Measurements from ENCODE around the gene NBEA.
"Not testable (repeated sequence)": the region's sequence is repeated elsewhere in the genome, so short reads cannot be mapped to it uniquely, and the experiment has no call there.

Gene NBEA

DNA sequence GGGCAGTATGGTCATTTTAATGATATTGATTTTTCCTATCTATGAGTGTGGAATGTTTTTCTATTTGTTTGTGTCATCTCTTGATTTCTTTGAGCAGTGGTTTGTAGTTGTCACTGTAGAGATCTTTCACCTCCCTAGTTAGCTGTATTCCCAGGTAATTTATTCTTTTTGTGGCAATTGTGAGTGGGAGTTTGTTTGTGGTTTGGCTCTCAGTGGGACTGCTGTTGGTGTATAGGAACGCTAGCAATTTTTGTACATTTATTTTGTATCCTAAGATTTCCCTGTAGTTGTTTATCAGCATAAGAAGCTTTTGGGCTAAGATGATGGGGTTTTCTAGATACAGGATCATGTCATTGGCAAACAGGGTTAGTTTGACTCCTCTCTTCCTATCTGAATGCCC lies 28.9 kb downstream of the NBEA start:
- no peak for DNase-seq (ENCODE audit: low read depth in 2 of 2)
- TF ChIP-seq, protein P1, sequence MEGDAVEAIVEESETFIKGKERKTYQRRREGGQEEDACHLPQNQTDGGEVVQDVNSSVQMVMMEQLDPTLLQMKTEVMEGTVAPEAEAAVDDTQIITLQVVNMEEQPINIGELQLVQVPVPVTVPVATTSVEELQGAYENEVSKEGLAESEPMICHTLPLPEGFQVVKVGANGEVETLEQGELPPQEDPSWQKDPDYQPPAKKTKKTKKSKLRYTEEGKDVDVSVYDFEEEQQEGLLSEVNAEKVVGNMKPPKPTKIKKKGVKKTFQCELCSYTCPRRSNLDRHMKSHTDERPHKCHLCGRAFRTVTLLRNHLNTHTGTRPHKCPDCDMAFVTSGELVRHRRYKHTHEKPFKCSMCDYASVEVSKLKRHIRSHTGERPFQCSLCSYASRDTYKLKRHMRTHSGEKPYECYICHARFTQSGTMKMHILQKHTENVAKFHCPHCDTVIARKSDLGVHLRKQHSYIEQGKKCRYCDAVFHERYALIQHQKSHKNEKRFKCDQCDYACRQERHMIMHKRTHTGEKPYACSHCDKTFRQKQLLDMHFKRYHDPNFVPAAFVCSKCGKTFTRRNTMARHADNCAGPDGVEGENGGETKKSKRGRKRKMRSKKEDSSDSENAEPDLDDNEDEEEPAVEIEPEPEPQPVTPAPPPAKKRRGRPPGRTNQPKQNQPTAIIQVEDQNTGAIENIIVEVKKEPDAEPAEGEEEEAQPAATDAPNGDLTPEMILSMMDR (IDR thresholded peaks at IDR 0.05; ENCODE audit: low read depth, low read length) = no peak
- no peak overlapping the region for H3K4me3 ChIP-seq (replicated peaks in 1 of 2; ENCODE audit: low read depth in 2 of 2, low read length in 2 of 2)

DNA sequence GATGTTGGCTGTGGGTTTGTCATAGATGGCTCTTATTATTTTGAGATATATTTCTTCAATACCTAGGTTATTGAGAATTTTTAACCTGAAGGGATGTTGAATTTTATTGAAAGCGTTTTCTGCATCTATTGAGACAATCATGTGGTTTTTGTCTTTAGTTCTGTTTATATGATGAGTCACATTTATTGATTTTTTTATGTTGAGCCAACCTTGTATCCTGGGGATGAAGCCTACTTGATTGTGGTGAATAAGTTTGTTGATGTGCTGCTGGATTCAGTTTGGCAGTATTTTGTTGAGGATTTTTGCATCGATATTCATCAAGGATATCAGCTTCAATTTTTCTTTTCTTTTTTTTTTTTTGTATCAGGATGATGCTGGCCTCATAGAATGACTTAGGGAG lies 29.4 kb downstream of the NBEA start:
- no peak overlapping the region for H3K4me3 ChIP-seq (replicated peaks in 1 of 2; ENCODE audit: low read depth in 2 of 2, low read length in 2 of 2)
- TF ChIP-seq, protein P1 (IDR thresholded peaks at IDR 0.05; ENCODE audit: low read depth, low read length) = no peak
- no peak for DNase-seq (ENCODE audit: low read depth in 2 of 2)

DNA sequence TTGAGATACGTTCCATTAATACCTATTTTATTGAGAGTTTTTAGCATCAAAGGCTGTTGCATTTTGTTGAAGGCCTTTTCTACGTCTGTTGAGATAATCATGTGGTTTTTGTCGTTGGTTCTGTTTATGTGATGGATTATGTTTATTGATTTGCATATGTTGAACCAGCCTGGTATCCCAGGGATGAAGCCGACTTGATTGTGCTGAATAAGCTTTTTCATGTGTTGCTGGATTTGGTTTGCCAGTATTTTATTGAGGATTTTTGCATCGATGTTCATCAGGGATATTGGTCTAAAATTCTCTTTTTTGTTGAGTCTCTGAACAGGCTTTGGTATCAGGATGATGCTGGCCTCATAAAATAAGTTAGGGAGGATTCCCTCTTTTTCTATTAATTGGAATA lies 43.1 kb downstream of the NBEA start:
- H3K4me3 ChIP-seq (replicated peaks in 1 of 2; ENCODE audit: low read depth in 2 of 2, low read length in 2 of 2); DNase-seq (ENCODE audit: low read depth in 2 of 2): not testable (repeated sequence)

DNA sequence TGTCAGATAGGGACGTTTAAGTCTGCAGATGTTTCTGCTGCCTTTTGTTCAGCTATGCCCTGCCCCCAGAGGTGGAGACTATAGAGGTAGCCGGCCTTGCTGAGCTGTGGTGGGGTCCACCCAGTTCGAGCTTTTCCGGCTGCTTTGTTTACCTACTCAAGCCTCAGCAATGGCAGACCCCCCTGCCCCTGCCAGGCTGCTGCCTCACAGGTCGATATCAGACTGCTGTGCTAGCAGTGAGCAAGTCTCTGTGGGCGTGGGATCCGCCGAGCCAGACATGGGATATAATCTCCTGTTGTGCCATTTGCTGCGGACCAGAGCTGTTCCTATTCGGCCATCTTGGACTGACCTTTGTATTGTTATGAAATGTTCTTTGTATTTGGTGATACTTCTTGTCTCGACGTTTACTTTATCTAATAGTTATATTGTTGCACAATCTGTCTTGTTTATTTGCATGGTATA lies 46.3 kb downstream of the NBEA start:
- no peak overlapping the region for H3K4me3 ChIP-seq (replicated peaks in 1 of 2; ENCODE audit: low read depth in 2 of 2, low read length in 2 of 2)
- TF ChIP-seq, protein P1 (IDR thresholded peaks at IDR 0.05; ENCODE audit: low read depth, low read length) = no peak
- DNase-seq (ENCODE audit: low read depth in 2 of 2) = no peak

DNA sequence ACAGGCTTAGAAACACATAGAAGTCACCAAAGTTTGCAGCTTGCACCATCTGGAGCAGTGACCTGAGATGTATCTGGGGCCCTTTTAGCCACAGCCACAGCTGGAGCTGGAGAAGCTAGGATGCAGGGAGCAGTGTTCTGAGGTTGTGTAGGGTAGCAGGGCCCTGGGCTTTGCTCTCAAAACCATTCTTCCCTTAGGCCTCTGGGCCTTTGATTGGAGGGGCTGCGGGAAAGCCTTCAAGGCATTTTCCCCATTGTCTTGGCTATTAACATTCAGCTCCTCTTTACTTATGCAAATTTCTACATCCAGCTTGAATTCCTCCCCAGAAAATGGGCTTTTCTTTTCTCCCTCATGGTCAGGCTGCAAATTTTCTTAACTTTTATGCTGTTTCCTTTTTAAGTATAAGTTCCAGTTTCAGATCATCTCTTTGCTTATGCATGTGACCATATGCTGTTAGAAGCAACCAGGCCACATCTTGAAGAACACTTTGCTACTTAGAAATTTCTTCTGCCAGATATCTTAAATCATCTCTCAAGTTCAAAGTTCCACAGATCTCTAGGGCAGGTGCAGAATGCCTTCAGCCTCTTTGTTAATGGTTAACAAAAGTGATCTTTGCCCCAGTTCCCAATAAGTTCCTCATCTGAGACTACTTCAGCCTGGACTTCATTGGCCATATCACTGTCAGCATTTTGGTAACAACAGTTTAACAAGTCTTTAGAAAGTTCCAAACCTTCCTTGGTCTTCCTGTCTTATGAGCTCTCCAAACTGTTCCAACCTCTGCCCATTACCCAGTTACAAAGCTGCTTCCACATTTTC lies 48.5 kb downstream of the NBEA start:
- TF ChIP-seq, protein P1 (IDR thresholded peaks at IDR 0.05; ENCODE audit: low read depth, low read length) = no peak
- H3K4me3 ChIP-seq (replicated peaks in 1 of 2; ENCODE audit: low read depth in 2 of 2, low read length in 2 of 2) = no peak overlapping the region
- no peak for DNase-seq (ENCODE audit: low read depth in 2 of 2)

DNA sequence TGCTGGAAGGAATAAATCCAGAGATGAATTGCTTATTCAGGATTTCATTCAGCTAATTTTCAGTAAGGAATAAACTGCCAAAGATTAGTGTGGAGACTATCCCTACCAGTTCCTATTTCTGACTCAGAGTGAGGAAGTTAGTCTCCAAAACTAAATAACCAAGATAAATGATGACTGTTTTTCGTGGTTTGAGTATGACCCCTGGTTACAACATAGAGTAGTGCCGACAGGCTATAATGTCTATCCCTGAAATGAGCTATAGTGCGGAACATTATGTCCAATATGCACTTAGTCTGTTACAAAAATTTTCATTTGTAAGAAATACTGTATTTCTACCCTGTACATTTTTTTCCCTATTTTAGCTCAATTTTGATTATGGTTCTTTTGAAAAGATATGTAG lies 51.4 kb downstream of the NBEA start:
- peak; percentile 1 to 8 for DNase-seq (ENCODE audit: low read depth in 2 of 2)
- TF ChIP-seq, protein P1 (IDR thresholded peaks at IDR 0.05; ENCODE audit: low read depth, low read length) = no peak

DNA sequence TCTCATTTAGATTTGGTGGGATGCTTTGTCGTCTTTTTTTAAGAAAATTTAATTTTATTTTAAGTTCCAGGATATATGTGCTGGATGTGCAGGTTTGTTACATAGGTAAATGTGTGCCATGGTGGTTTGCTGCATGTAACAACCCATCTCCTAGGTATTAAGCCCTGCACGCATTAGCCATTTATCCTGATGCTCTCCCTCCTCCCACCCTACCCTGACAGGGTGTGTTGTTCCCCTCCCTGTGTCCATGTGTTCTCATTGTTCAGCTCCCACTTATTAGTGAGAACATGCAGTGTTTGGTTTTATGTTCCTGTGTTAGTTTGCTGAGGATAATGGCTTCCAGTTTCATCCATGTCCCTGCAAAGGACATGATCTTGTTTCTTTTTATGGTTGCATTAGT lies 61.7 kb downstream of the NBEA start:
- not testable (repeated sequence) for DNase-seq (ENCODE audit: low read depth in 2 of 2); H3K4me3 ChIP-seq (replicated peaks in 1 of 2; ENCODE audit: low read depth in 2 of 2, low read length in 2 of 2)

More for the DNA sequence above, 51.4 kb downstream of the NBEA start:
- H3K4me3 ChIP-seq (replicated peaks in 1 of 2; ENCODE audit: low read depth in 2 of 2, low read length in 2 of 2) = no peak overlapping the region

DNA sequence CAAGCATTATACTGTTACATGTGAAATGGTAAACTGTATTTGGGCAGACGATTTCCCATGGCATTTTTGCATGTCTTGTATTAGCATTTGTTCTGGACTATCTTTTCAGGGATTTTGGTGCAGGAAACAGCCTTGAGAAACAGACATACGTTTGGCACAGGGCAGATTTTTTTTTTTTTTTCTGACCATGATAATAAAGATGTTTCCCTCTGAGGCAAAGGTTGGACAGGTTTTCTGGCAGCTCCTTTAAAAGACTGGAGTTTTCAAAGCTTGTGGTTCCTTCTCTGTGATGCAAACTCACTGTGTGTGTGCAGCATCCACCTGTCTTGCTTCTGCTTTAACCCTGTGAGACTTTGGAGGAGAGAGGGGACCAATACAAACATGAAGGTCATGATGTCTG lies 63.0 kb downstream of the NBEA start:
- TF ChIP-seq, protein P1 (IDR thresholded peaks at IDR 0.05; ENCODE audit: low read depth, low read length) = no peak
- DNase-seq (ENCODE audit: low read depth in 2 of 2) = no peak
- no peak overlapping the region for H3K4me3 ChIP-seq (replicated peaks in 1 of 2; ENCODE audit: low read depth in 2 of 2, low read length in 2 of 2)

Measured in cardiac fibroblast (primary cell).